SK-N-MC (cell line): ENCODE measurements around the gene PCED1B.

Experiments
- EZH2 ChIP-seq: fragments of 200-600 bp; sonication (generic); IDR thresholded peaks from one replicate; pipeline ENCODE4 v1.6.1; 2017; ENCODE audit warnings: antibody characterized with exemption
- POLR2AphosphoS5 ChIP-seq: IDR thresholded peaks from 2 replicates; pipeline ENCODE4 v1.6.1; 2012; ENCODE audit warnings: mild to moderate bottlenecking, low read depth, low read length, borderline replicate concordance

GRCh38 chr12:47164724-47165439, 85.5 kb downstream of the PCED1B start:
- no peak for TF ChIP-seq EZH2
- TF ChIP-seq POLR2AphosphoS5, result no peak
